Measurements from ENCODE around the gene UMOD.
A peak's percentile ranks its signal among the peaks of the same experiment; 100 is the strongest.

UMOD gene

GRCh38 chr16:20385844-20386832, 33.6 kb upstream of the UMOD start:
- H3K9me3 ChIP-seq (ENCODE audit: insufficient read depth, low read depth, low read length): no peaks in the 10 kb centered on the region
- H3K4me2 ChIP-seq (ENCODE audit: low read depth, low read length, poor library complexity, severe bottlenecking): no peak overlapping the region
- no peaks in the 10 kb centered on the region for H3F3A ChIP-seq (ENCODE audit: low read depth)
- TF ChIP-seq EZH2phosphoT487 (IDR thresholded peaks at IDR 0.05; ENCODE audit: borderline replicate concordance): no peak
- TF ChIP-seq, protein P1, sequence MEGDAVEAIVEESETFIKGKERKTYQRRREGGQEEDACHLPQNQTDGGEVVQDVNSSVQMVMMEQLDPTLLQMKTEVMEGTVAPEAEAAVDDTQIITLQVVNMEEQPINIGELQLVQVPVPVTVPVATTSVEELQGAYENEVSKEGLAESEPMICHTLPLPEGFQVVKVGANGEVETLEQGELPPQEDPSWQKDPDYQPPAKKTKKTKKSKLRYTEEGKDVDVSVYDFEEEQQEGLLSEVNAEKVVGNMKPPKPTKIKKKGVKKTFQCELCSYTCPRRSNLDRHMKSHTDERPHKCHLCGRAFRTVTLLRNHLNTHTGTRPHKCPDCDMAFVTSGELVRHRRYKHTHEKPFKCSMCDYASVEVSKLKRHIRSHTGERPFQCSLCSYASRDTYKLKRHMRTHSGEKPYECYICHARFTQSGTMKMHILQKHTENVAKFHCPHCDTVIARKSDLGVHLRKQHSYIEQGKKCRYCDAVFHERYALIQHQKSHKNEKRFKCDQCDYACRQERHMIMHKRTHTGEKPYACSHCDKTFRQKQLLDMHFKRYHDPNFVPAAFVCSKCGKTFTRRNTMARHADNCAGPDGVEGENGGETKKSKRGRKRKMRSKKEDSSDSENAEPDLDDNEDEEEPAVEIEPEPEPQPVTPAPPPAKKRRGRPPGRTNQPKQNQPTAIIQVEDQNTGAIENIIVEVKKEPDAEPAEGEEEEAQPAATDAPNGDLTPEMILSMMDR (conservative IDR thresholded peaks at IDR 0.05; ENCODE audit: low read length): peak; percentile 81
- H3K79me2 ChIP-seq (ENCODE audit: insufficient read depth, low read length): no peaks in the 10 kb centered on the region
- no peaks in the 10 kb centered on the region for H3K9me2 ChIP-seq (replicated peaks; ENCODE audit: low read depth, low read length)
- no peak overlapping the region for H3K9ac ChIP-seq (ENCODE audit: low read depth, low read length, poor library complexity, severe bottlenecking)
- H3K27me3 ChIP-seq (ENCODE audit: insufficient read depth, low read length, poor library complexity, severe bottlenecking): no peaks in the 10 kb centered on the region
- H3K36me3 ChIP-seq (ENCODE audit: insufficient read depth, low read length): no peaks in the 10 kb centered on the region
- no peak overlapping the region for H3K4me3 ChIP-seq (ENCODE audit: low read length, poor library complexity, severe bottlenecking)
- no peaks in the 10 kb centered on the region for H4K20me1 ChIP-seq (ENCODE audit: insufficient read depth, low read length, poor library complexity, severe bottlenecking)
- no peaks in the 10 kb centered on the region for H3K4me1 ChIP-seq (ENCODE audit: insufficient read depth, low read length, poor library complexity, severe bottlenecking)
- no peak overlapping the region for H2AFZ ChIP-seq (ENCODE audit: low read length)

GRCh38 chr16:20383106-20384029, 30.9 kb upstream of the UMOD start:
- Histone ChIP-seq H3F3A (ENCODE audit: low read depth) (no peaks in the 10 kb centered on the region), H3K9ac (ENCODE audit: low read depth, low read length, poor library complexity, severe bottlenecking) (no peak overlapping the region), H3K79me2 (ENCODE audit: insufficient read depth, low read length) (no peaks in the 10 kb centered on the region), H3K4me2 (ENCODE audit: low read depth, low read length, poor library complexity, severe bottlenecking) (no peak overlapping the region), H3K36me3 (ENCODE audit: insufficient read depth, low read length) (no peaks in the 10 kb centered on the region), H3K27me3 (ENCODE audit: insufficient read depth, low read length, poor library complexity, severe bottlenecking) (no peaks in the 10 kb centered on the region), H3K9me3 (ENCODE audit: insufficient read depth, low read depth, low read length) (no peaks in the 10 kb centered on the region), H3K9me2 (replicated peaks; ENCODE audit: low read depth, low read length) (no peaks in the 10 kb centered on the region), H4K20me1 (ENCODE audit: insufficient read depth, low read length, poor library complexity, severe bottlenecking) (no peaks in the 10 kb centered on the region), H2AFZ (ENCODE audit: low read length) (peak overlapping the region; percentile 73; the same call in 1 of the 2 replicates), H3K4me1 (ENCODE audit: insufficient read depth, low read length, poor library complexity, severe bottlenecking) (no peaks in the 10 kb centered on the region), H3K4me3 (ENCODE audit: low read length, poor library complexity, severe bottlenecking) (no peak overlapping the region)
- TF ChIP-seq, protein P1 (conservative IDR thresholded peaks at IDR 0.05; ENCODE audit: low read length): peak; percentile 81
- TF ChIP-seq EZH2phosphoT487 (IDR thresholded peaks at IDR 0.05; ENCODE audit: borderline replicate concordance): no peak

DNA sequence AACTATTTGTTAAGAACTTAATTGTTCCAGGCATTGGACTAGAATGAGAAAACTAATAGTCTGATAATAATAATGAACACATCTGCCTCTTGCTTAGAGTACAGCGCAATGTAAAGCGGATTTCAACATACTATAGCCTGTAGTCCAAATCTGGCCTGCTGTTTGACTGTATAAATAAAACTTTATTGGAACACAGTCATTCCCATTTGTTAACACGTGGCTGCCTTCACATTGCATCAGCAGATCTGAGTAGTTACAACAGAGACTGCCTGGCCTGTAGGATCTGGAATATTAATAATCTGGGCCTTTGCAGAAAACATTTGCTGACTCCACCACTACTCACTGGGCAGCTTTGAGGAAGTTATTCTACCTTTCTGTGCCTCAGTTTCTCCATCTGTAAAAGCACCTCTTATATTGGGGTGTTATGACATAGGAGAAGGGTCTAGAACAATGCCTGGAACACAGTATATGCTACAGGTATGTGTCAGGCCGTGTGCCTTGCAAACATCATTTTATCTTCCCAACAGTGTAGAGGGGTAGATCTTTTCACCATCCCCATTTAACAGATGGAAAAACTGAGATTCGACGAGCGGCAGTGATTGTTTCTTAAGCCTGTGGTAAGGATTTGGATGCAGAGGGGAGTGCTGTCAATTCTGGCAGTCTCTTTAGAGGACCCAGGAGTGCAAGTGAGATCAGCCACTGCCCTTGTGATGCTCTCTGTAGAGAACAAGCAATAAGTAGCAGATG, 29.9 kb upstream of the UMOD start:
- H2AFZ ChIP-seq (ENCODE audit: low read length): no peak overlapping the region
- H3K4me1 ChIP-seq (ENCODE audit: insufficient read depth, low read length, poor library complexity, severe bottlenecking): no peaks in the 10 kb centered on the region
- no peak overlapping the region for H3K4me3 ChIP-seq (ENCODE audit: low read length, poor library complexity, severe bottlenecking)
- no peaks in the 10 kb centered on the region for H4K20me1 ChIP-seq (ENCODE audit: insufficient read depth, low read length, poor library complexity, severe bottlenecking)
- no peaks in the 10 kb centered on the region for H3K36me3 ChIP-seq (ENCODE audit: insufficient read depth, low read length)
- H3K9me3 ChIP-seq (ENCODE audit: insufficient read depth, low read depth, low read length): no peaks in the 10 kb centered on the region
- no peaks in the 10 kb centered on the region for H3K9me2 ChIP-seq (replicated peaks; ENCODE audit: low read depth, low read length)
- no peaks in the 10 kb centered on the region for H3K79me2 ChIP-seq (ENCODE audit: insufficient read depth, low read length)
- TF ChIP-seq EZH2phosphoT487 (IDR thresholded peaks at IDR 0.05; ENCODE audit: borderline replicate concordance): no peak
- TF ChIP-seq, protein P1 (conservative IDR thresholded peaks at IDR 0.05; ENCODE audit: low read length): no peak
- no peak overlapping the region for H3K4me2 ChIP-seq (ENCODE audit: low read depth, low read length, poor library complexity, severe bottlenecking)
- no peaks in the 10 kb centered on the region for H3K27me3 ChIP-seq (ENCODE audit: insufficient read depth, low read length, poor library complexity, severe bottlenecking)
- no peak overlapping the region for H3K9ac ChIP-seq (ENCODE audit: low read depth, low read length, poor library complexity, severe bottlenecking)
- H3F3A ChIP-seq (ENCODE audit: low read depth): no peaks in the 10 kb centered on the region

Measured in Loucy (cell line).